Liver (tissue), 9 donors: Measurements from ENCODE around the gene SLC24A4. TPM values are rescaled to one million over a fixed set of nuclear protein-coding genes. Genes with fewer than 3 reads are reported as not detected.
A peak's percentile ranks its signal among the peaks of the same experiment; 100 is the strongest.

Source experiments
- DNase-seq: peaks from one replicate; pipeline ENCODE4 v3.0.0-alpha.2; 2017; ENCODE audit warnings: low spot score
- H3K27ac ChIP-seq, 2 donors: one replicate each; pipeline ENCODE4 v1.7.0; 2013; ENCODE audit warnings: inconsistent platforms in 2 of 2, low read length in 2 of 2, control low read depth in 1 of 2, low read depth in 1 of 2, mild to moderate bottlenecking in 1 of 2
- H3K27me3 ChIP-seq, 4 donors: one replicate each; pipeline versions ENCODE4 v1.6.1 to v1.7.0; 2013; ENCODE audit warnings: low read length in 3 of 4, inconsistent platforms in 1 of 4, mild to moderate bottlenecking in 1 of 4, moderate library complexity in 1 of 4; ENCODE audit not compliant: control insufficient read depth in 4 of 4, insufficient read depth in 4 of 4
- H3K36me3 ChIP-seq, 4 donors: one replicate each; pipeline versions ENCODE4 v1.6.1 to v1.7.0; 2013; ENCODE audit warnings: low read length in 3 of 4, mild to moderate bottlenecking in 3 of 4, low read depth in 1 of 4, moderate library complexity in 1 of 4; ENCODE audit not compliant: control insufficient read depth in 4 of 4, insufficient read depth in 3 of 4
- H3K4me1 ChIP-seq, 4 donors: one replicate each; pipeline versions ENCODE4 v1.6.1 to v1.7.0; 2013; ENCODE audit warnings: low read length in 3 of 4, mild to moderate bottlenecking in 3 of 4, moderate library complexity in 1 of 4; ENCODE audit not compliant: control insufficient read depth in 4 of 4, insufficient read depth in 4 of 4
- H3K4me3 ChIP-seq, 3 donors: one replicate each; pipeline versions ENCODE4 v1.6.1 to v1.7.0; 2013; ENCODE audit warnings: low read length in 3 of 3, control low read depth in 1 of 3, low read depth in 1 of 3, mild to moderate bottlenecking in 1 of 3
- H3K9ac ChIP-seq, 2 donors: one replicate each; pipeline ENCODE4 v1.7.0; 2013; ENCODE audit warnings: low read length in 2 of 2, mild to moderate bottlenecking in 2 of 2, moderate library complexity in 2 of 2, control low read depth in 1 of 2, low read depth in 1 of 2
- H3K9me3 ChIP-seq, 4 donors: one replicate each; pipeline versions ENCODE4 v1.6.1 to v1.7.0; 2013; ENCODE audit warnings: low read length in 3 of 4; ENCODE audit not compliant: control insufficient read depth in 4 of 4
- FOXA2 ChIP-seq: IDR thresholded peaks from 2 replicates; pipeline ENCODE4 v1.6.1; 2016; ENCODE audit warnings: antibody characterized with exemption
- HNF4A ChIP-seq, 2 donors: conservative IDR thresholded peaks; 2 replicates each; pipeline ENCODE4 v1.6.1; 2016; ENCODE audit warnings: antibody characterized with exemption in 2 of 2, mild to moderate bottlenecking in 2 of 2
- HNF4G ChIP-seq: IDR thresholded peaks from 2 replicates; pipeline ENCODE4 v1.6.1; 2016; ENCODE audit warnings: antibody characterized with exemption
- JUND ChIP-seq, 2 donors: IDR thresholded peaks; 2 replicates each; pipeline ENCODE4 v1.6.1; 2016; ENCODE audit warnings: antibody characterized with exemption in 2 of 2
- NR2F2 ChIP-seq: IDR thresholded peaks from 2 replicates; pipeline ENCODE4 v1.6.1; 2016; ENCODE audit warnings: antibody characterized with exemption
- RAD21 ChIP-seq, 2 donors: IDR thresholded peaks; 2 replicates each; pipeline ENCODE4 v1.6.1; 2016; ENCODE audit warnings: antibody characterized with exemption in 2 of 2, mild to moderate bottlenecking in 2 of 2
- RXRA ChIP-seq, 2 donors: IDR thresholded peaks; 2 replicates each; pipeline ENCODE4 v1.6.1; 2017 to 2018; ENCODE audit warnings: antibody characterized with exemption in 2 of 2, mild to moderate bottlenecking in 1 of 2
- SP1 ChIP-seq: IDR thresholded peaks from 2 replicates; pipeline ENCODE4 v1.6.1; 2018; ENCODE audit warnings: antibody characterized with exemption, mild to moderate bottlenecking
- TAF1 ChIP-seq: conservative IDR thresholded peaks from 2 replicates; pipeline ENCODE4 v1.6.1; 2016; ENCODE audit warnings: antibody characterized with exemption, mild to moderate bottlenecking
- YY1 ChIP-seq: IDR thresholded peaks from 2 replicates; pipeline ENCODE4 v1.6.1; 2016; ENCODE audit warnings: antibody characterized with exemption, mild to moderate bottlenecking
- whole genome bisulfite sequencing: extraction: QIAGEN DNeasy Blood & Tissue Kit; methylation state at CpG from one replicate; pipeline ENCODE4 v1.1.7; 2013; 5-methylcytosine and 5-hydroxymethylcytosine counted together
- polyA plus RNA-seq, 2 donors: library from polyadenylated mRNA; stranded (reverse) in 1 of 2; unstranded in 1 of 2; fragments of 200-250 nt in 1 of 2; fragments of >200 nt in 1 of 2; fragmentation: Nextera tagmentation in 1 of 2; extraction: Ambion mirVana in 1 of 2; gene quantifications; one replicate each; pipeline versions ENCODE4 v1.2.1 to v1.2.3, GENCODE V29; 2013 to 2015
- total RNA-seq, 2 donors: library from RNA; depleted of rRNA; stranded (reverse); fragments of >200 nt; gene quantifications; one replicate each; pipeline ENCODE4 v1.2.3, GENCODE V29; 2014
- TF ChIP-seq, protein P1 (sequence below): IDR thresholded peaks from 2 replicates; pipeline ENCODE4 v1.6.1; 2016; ENCODE audit warnings: antibody characterized with exemption, mild to moderate bottlenecking
- donor health status: healthy.
- donor health status: healthy.
- donor health status: healthy.
- donor health status: healthy.
- donor health status: healthy.

The SLC24A4 gene
- total and polyA plus RNA-seq, 4 donors: 0.06 to 0.23 (median 0.12) TPM

GRCh38 chr14:92473969-92474535, 151.1 kb downstream of the SLC24A4 start:
- H3K27ac ChIP-seq: no peak overlapping the region
- 90% methylated on average over 3 of the region's 3 CpGs for WGBS
- DNase-seq: no peak

DNA sequence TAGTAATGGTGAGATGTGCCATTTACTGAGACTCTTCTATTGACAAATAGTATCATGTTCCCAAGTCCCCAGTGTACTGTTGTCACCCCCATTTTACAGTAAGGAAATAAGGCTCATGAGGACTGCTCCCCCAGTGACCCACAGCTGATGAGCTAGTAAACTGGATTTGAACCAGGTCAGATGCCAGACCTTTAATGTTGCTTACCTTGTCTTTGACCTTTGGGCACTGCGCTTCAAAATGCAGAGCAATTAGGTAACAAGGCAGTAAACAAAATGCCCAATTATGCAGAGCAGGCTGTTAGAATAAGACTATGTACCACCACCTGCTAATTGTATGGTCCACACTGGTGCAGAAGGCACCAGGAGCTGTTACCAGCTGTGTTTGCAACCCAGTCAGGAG, 152.1 kb downstream of the SLC24A4 start:
- H3K27ac ChIP-seq: no peak overlapping the region
- H3K36me3 ChIP-seq: no peaks in the 10 kb centered on the region
- no peak overlapping the region for H3K9ac ChIP-seq
- peaks cover 0 to 15% (median 3%) of the 10 kb centered on the region in 4 donors for H3K4me1 ChIP-seq
- H3K27me3 ChIP-seq: no peaks in the 10 kb centered on the region
- WGBS: 53% methylated on average over 1 of the region's 1 CpG
- H3K4me3 ChIP-seq: no peak overlapping the region
- peak in 1 of 2 donors; percentile 25 for TF ChIP-seq RXRA (IDR thresholded peaks at IDR 0.05)
- TF ChIP-seq TAF1: no peak
- TF ChIP-seq SP1: no peak
- no peak for TF ChIP-seq FOXA2
- no peak for TF ChIP-seq RAD21 (IDR thresholded peaks at IDR 0.05)
- no peak for TF ChIP-seq HNF4G
- TF ChIP-seq JUND (IDR thresholded peaks at IDR 0.05): no peak
- TF ChIP-seq NR2F2: no peak
- peak in 1 of 2 donors; percentile 33 for TF ChIP-seq HNF4A (conservative IDR thresholded peaks at IDR 0.05)
- H3K9me3 ChIP-seq: no peaks in the 10 kb centered on the region
- no peak for DNase-seq

More at GRCh38 chr14:92473969-92474535, 151.1 kb downstream of the SLC24A4 start:
- H3K4me1 ChIP-seq: peaks cover 0 to 15% (median 3%) of the 10 kb centered on the region in 4 donors
- H3K9ac ChIP-seq: no peak overlapping the region
- no peaks in the 10 kb centered on the region for H3K36me3 ChIP-seq
- H3K4me3 ChIP-seq: no peak overlapping the region
- no peaks in the 10 kb centered on the region for H3K27me3 ChIP-seq
- peaks cover 0 to 1% (median 0%) of the 10 kb centered on the region in 4 donors for H3K9me3 ChIP-seq
- TF ChIP-seq, protein P1, sequence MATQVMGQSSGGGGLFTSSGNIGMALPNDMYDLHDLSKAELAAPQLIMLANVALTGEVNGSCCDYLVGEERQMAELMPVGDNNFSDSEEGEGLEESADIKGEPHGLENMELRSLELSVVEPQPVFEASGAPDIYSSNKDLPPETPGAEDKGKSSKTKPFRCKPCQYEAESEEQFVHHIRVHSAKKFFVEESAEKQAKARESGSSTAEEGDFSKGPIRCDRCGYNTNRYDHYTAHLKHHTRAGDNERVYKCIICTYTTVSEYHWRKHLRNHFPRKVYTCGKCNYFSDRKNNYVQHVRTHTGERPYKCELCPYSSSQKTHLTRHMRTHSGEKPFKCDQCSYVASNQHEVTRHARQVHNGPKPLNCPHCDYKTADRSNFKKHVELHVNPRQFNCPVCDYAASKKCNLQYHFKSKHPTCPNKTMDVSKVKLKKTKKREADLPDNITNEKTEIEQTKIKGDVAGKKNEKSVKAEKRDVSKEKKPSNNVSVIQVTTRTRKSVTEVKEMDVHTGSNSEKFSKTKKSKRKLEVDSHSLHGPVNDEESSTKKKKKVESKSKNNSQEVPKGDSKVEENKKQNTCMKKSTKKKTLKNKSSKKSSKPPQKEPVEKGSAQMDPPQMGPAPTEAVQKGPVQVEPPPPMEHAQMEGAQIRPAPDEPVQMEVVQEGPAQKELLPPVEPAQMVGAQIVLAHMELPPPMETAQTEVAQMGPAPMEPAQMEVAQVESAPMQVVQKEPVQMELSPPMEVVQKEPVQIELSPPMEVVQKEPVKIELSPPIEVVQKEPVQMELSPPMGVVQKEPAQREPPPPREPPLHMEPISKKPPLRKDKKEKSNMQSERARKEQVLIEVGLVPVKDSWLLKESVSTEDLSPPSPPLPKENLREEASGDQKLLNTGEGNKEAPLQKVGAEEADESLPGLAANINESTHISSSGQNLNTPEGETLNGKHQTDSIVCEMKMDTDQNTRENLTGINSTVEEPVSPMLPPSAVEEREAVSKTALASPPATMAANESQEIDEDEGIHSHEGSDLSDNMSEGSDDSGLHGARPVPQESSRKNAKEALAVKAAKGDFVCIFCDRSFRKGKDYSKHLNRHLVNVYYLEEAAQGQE: no peak

DNA sequence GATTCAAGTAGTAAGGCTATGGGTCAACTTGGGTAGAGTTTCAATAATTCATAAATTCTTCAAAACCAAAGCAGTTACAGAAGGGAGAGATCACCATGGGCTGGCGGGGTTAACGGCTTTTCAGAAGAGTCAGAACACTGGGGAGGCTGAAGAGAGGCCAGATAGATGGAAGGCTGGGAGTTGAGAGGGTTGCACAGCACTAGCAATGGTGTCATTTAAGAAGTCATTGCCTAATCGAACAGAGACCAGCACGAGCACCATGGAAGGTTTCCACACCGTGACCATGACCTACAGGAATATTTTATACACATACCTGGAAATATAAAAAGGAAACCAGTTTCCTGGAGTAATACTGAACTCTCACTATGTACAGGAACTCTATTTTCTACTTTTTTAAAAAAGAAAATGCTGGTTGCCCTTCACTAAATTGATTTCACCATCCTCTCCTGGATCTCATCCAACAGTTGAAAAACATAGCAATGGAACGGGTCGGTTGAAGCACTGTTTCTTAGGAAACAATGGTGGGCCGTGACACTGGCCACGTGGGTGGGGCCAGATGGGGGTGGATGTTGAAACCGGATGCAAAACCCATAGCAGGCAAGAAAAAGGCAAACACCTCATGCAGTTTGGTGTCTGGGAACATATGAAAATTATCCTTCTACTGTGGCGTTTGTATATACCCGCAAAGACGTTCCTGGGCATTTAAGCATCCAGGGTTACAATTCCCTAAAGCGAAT, 152.7 kb downstream of the SLC24A4 start:
- Histone ChIP-seq H3K9me3 (no peaks in the 10 kb centered on the region), H3K4me1 (peaks cover 0 to 16% (median 5%) of the 10 kb centered on the region in 4 donors), H3K9ac (no peak overlapping the region), H3K27me3 (no peaks in the 10 kb centered on the region), H3K27ac (no peak overlapping the region), H3K36me3 (no peaks in the 10 kb centered on the region), H3K4me3 (no peak overlapping the region)
- 60% methylated on average over 14 of the region's 14 CpGs for WGBS
- DNase-seq: no peak
- peak; percentile 44 for TF ChIP-seq YY1
- no peak for TF ChIP-seq RAD21 (IDR thresholded peaks at IDR 0.05)
